NB4 (cell line): Measurements from ENCODE around the gene VEPH1.

Experiments used
- MAX ChIP-seq: IDR thresholded peaks from 2 replicates; pipeline ENCODE4 v1.6.1; 2011; ENCODE audit warnings: low read depth, low read length
- POLR2A ChIP-seq: IDR thresholded peaks from 2 replicates; pipeline ENCODE4 v1.6.1; 2011; ENCODE audit warnings: mild to moderate bottlenecking; ENCODE audit not compliant: insufficient read length; ENCODE audit errors: extremely low read depth
- TF ChIP-seq, protein P1 (sequence below): IDR thresholded peaks from one replicate; pipeline ENCODE4 v1.5.1; 2012; ENCODE audit warnings: low read depth, low read length

DNA sequence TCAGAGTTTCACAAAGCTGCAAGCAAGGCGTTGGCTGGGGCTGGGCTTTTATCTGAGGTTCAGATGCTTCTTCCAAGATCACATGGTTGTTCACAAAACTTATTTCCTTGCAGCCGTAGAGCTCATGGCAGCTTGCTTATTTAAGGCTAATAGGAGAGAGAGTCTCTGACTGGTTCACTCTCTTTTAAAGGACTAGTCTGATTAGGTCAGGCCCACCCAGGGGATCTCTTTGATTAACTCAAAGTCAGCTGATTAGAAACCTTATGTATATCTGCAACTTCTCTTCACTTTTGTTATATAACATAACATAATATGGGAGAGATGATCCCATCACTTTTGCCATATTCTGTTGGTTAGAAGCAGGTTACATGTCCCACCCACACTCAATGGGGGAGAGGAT lies 243.4 kb downstream of the VEPH1 start:
- TF ChIP-seq, protein P1, sequence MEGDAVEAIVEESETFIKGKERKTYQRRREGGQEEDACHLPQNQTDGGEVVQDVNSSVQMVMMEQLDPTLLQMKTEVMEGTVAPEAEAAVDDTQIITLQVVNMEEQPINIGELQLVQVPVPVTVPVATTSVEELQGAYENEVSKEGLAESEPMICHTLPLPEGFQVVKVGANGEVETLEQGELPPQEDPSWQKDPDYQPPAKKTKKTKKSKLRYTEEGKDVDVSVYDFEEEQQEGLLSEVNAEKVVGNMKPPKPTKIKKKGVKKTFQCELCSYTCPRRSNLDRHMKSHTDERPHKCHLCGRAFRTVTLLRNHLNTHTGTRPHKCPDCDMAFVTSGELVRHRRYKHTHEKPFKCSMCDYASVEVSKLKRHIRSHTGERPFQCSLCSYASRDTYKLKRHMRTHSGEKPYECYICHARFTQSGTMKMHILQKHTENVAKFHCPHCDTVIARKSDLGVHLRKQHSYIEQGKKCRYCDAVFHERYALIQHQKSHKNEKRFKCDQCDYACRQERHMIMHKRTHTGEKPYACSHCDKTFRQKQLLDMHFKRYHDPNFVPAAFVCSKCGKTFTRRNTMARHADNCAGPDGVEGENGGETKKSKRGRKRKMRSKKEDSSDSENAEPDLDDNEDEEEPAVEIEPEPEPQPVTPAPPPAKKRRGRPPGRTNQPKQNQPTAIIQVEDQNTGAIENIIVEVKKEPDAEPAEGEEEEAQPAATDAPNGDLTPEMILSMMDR = no peak
- TF ChIP-seq MAX (no peak), POLR2A (no peak)
